H9 (cell line): ENCODE measurements around the gene FAM210B. TPM values are rescaled to one million over a fixed set of nuclear protein-coding genes. Genes with fewer than 3 reads are reported as not detected.

Experiments used
- DNase-seq: peaks from one replicate; pipeline ENCODE4 v3.0.0-alpha.2; 2017
- H2AFZ ChIP-seq: one replicate; pipeline ENCODE4 v1.6.1; 2013; ENCODE audit warnings: mild to moderate bottlenecking, low read length, control low read depth, moderate library complexity
- H2AK5ac ChIP-seq: 2 replicates; pipeline ENCODE4 v1.6.1; 2013; ENCODE audit warnings: low read length, control low read depth, mixed read lengths; ENCODE audit not compliant: insufficient read length
- H2BK120ac ChIP-seq: one replicate; pipeline ENCODE4 v1.6.1; 2013; ENCODE audit warnings: low read depth, mild to moderate bottlenecking, low read length, control low read depth, inconsistent platforms; ENCODE audit not compliant: poor library complexity, severe bottlenecking
- H2BK12ac ChIP-seq: 2 replicates; pipeline ENCODE4 v1.6.1; 2013; ENCODE audit warnings: low read length, control low read depth, mixed read lengths, low read depth; ENCODE audit not compliant: insufficient read length
- H2BK15ac ChIP-seq: 2 replicates; pipeline ENCODE4 v1.6.1; 2013; ENCODE audit warnings: low read depth, low read length, control low read depth
- H2BK20ac ChIP-seq: one replicate; pipeline ENCODE4 v1.6.1; 2013; ENCODE audit warnings: low read depth, mild to moderate bottlenecking, low read length, control low read depth, inconsistent platforms; ENCODE audit not compliant: poor library complexity, severe bottlenecking
- H2BK5ac ChIP-seq: 2 replicates; pipeline ENCODE4 v1.6.1; 2013; ENCODE audit warnings: low read length, control low read depth, mixed read lengths; ENCODE audit not compliant: insufficient read length
- H3K14ac ChIP-seq: 2 replicates; pipeline ENCODE4 v1.6.1; 2013; ENCODE audit warnings: low read length, control low read depth; ENCODE audit not compliant: insufficient read depth
- H3K18ac ChIP-seq: 2 replicates; pipeline ENCODE4 v1.6.1; 2013; ENCODE audit warnings: low read depth, mild to moderate bottlenecking, mixed read lengths, low read length, control low read depth; ENCODE audit not compliant: insufficient read length
- H3K23ac ChIP-seq: 2 replicates; pipeline ENCODE4 v1.6.1; 2013; ENCODE audit warnings: low read length, control low read depth, mixed read lengths, low read depth; ENCODE audit not compliant: insufficient read length
- H3K23me2 ChIP-seq: 2 replicates; pipeline ENCODE4 v1.6.1; 2013; ENCODE audit warnings: low read depth, mild to moderate bottlenecking, mixed read lengths, low read length, control low read depth; ENCODE audit not compliant: insufficient read length, poor library complexity, severe bottlenecking
- H3K27ac ChIP-seq: 2 replicates; pipeline ENCODE4 v1.5.1; 2013; ENCODE audit warnings: low read length, control low read depth, mixed read lengths, low read depth; ENCODE audit not compliant: insufficient read length
- H3K27me3 ChIP-seq: 2 replicates; pipeline ENCODE4 v1.6.1; 2013; ENCODE audit warnings: low read length, control low read depth, inconsistent platforms; ENCODE audit not compliant: insufficient read depth
- H3K4ac ChIP-seq: 2 replicates; pipeline ENCODE4 v1.6.1; 2013; ENCODE audit warnings: low read depth, mild to moderate bottlenecking, control low read depth, inconsistent platforms, low read length, moderate library complexity
- H3K4me1 ChIP-seq: 2 replicates; pipeline ENCODE4 v1.6.1; 2013; ENCODE audit warnings: low read length, control low read depth, inconsistent platforms; ENCODE audit not compliant: insufficient read depth
- H3K4me2 ChIP-seq: 2 replicates; pipeline ENCODE4 v1.6.1; 2013; ENCODE audit warnings: low read length, control low read depth, mixed read lengths; ENCODE audit not compliant: insufficient read length, insufficient read depth
- H3K56ac ChIP-seq: 2 replicates; pipeline ENCODE4 v1.6.1; 2013; ENCODE audit warnings: low read depth, mild to moderate bottlenecking, mixed read lengths, low read length, control low read depth; ENCODE audit not compliant: insufficient read length
- H3K79me1 ChIP-seq: 2 replicates; pipeline ENCODE4 v1.6.1; 2013; ENCODE audit warnings: low read depth, mild to moderate bottlenecking, moderate library complexity, low read length, control low read depth, inconsistent platforms; ENCODE audit not compliant: insufficient read depth, poor library complexity, severe bottlenecking
- H3K79me2 ChIP-seq: 2 replicates; pipeline ENCODE4 v1.6.1; 2013; ENCODE audit warnings: low read length, control low read depth, inconsistent platforms; ENCODE audit not compliant: insufficient read depth
- H3K9ac ChIP-seq: 2 replicates; pipeline ENCODE4 v1.6.1; 2013; ENCODE audit warnings: low read length, control low read depth, mixed read lengths; ENCODE audit not compliant: insufficient read length; ENCODE audit errors: extremely low read depth
- H3K9me3 ChIP-seq: one replicate; pipeline ENCODE4 v1.6.1; 2013; ENCODE audit warnings: low read depth, low read length, inconsistent platforms; ENCODE audit not compliant: control insufficient read depth
- H3T11ph ChIP-seq: one replicate; pipeline ENCODE4 v1.6.1; 2013; ENCODE audit warnings: mild to moderate bottlenecking, low read length, control low read depth, inconsistent platforms
- H4K20me1 ChIP-seq: one replicate; pipeline ENCODE4 v1.6.1; 2013; ENCODE audit not compliant: control insufficient read depth, insufficient read length, insufficient read depth
- H4K5ac ChIP-seq: 2 replicates; pipeline ENCODE4 v1.6.1; 2013; ENCODE audit warnings: low read depth, mild to moderate bottlenecking, mixed read lengths, low read length, control low read depth; ENCODE audit not compliant: insufficient read length
- H4K8ac ChIP-seq: replicated peaks from 2 replicates; pipeline ENCODE4 v1.6.1; 2013; ENCODE audit warnings: low read length, control low read depth, mixed read lengths, low read depth; ENCODE audit not compliant: insufficient read length
- H4K91ac ChIP-seq: 2 replicates; pipeline ENCODE4 v1.6.1; 2013; ENCODE audit warnings: low read depth, mild to moderate bottlenecking, moderate library complexity, mixed read lengths, low read length, control low read depth; ENCODE audit not compliant: insufficient read length
- H3K27ac Mint-ChIP-seq, 3 experiments: 2 replicates in 2 of 3; 3 replicates in 1 of 3; pipeline ENCODE4 v1.8.0; 2020 to 2021; ENCODE audit warnings: mixed read lengths in 3 of 3, mild to moderate bottlenecking in 1 of 3, moderate library complexity in 1 of 3
- H3K27me3 Mint-ChIP-seq: 2 replicates; pipeline ENCODE4 v1.8.0; 2021; ENCODE audit warnings: low read depth, mild to moderate bottlenecking, moderate library complexity, mixed read lengths
- H3K36me3 Mint-ChIP-seq, 3 experiments: 2 replicates in 2 of 3; 3 replicates in 1 of 3; pipeline ENCODE4 v1.8.0; 2020 to 2021; ENCODE audit warnings: low read depth in 3 of 3, mixed read lengths in 3 of 3; ENCODE audit not compliant: insufficient read depth in 1 of 3
- H3K4me1 Mint-ChIP-seq, 2 experiments: 2 replicates each; pipeline ENCODE4 v1.8.0; 2020; ENCODE audit warnings: mixed read lengths in 2 of 2
- H3K4me3 Mint-ChIP-seq, 2 experiments: 2 replicates in 1 of 2; 3 replicates in 1 of 2; pipeline ENCODE4 v1.8.0; 2020 to 2021; ENCODE audit warnings: mild to moderate bottlenecking in 2 of 2, mixed read lengths in 2 of 2, moderate library complexity in 1 of 2
- H3K9me3 Mint-ChIP-seq, 2 experiments: 2 replicates in 1 of 2; 3 replicates in 1 of 2; pipeline ENCODE4 v1.8.0; 2020; ENCODE audit warnings: mild to moderate bottlenecking in 2 of 2, mixed read lengths in 2 of 2, moderate library complexity in 1 of 2
- WGBS: extraction: QIAGEN DNeasy Blood & Tissue Kit; methylation state at CpG from one replicate; pipeline ENCODE4 v1.1.7; 2013; ENCODE audit warnings: missing lambda C conversion rate, low lambda C conversion rate, mixed read lengths; ENCODE audit not compliant: insufficient read length; ENCODE audit errors: extremely low coverage; 5-methylcytosine and 5-hydroxymethylcytosine counted together
- total RNA-seq: library from RNA; stranded (reverse); gene quantifications from 2 replicates; pipeline ENCODE4 v1.2.1, GENCODE V29; 2021
- TF ChIP-seq, protein P1 (sequence below): fragments of 200-600 bp; sonication (generic); conservative IDR thresholded peaks from 3 replicates; pipeline ENCODE4 v1.8.0; 2021; ENCODE audit warnings: antibody characterized with exemption, mild to moderate bottlenecking

FAM210B gene
- total RNA-seq, 1 experiment from 2014 or later: 24.2 TPM

DNA sequence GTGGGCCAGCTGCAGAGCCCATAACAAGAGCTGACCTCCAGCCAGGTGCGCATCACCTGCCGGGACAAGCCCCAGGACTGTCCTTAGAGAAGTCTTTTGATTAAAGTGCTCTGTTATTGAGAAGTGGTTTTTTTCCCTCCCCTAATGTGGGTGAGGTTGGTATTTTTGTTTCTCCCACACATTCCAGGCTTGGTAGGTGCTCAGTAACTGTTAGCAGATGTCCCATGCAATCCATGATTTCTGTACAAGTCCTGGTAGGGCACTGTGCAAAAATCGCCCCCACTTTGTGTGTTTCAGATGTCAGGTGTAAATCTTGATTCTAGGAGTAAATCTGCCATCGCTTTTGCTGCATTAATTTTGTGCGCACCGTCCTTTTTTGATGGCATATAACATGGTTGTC is 4.7 kb downstream of the FAM210B start:
- Mint-ChIP-seq H3K27me3 (no peaks in the 10 kb centered on the region; the same call in 1 of the 2 replicates), H3K36me3 (peaks cover 0 to 21% (median 0%) of the 10 kb centered on the region in 3 experiments; a peak in 3 of 7 replicates), H3K4me1 (peaks cover 19% of the 10 kb centered on the region in 2 experiments), H3K4me3 (no peak overlapping the region), H3K9me3 (no peaks in the 10 kb centered on the region), H3K27ac (no peak overlapping the region)
- Histone ChIP-seq H2AK5ac (no peak overlapping the region), H2BK5ac (no peak overlapping the region), H2BK20ac (no peak overlapping the region), H3T11ph (no peak overlapping the region), H2BK120ac (no peak overlapping the region), H4K8ac (no peak overlapping the region), H3K27ac (no peak overlapping the region), H4K5ac (no peak overlapping the region), H3K18ac (no peak overlapping the region), H3K4me1 (no peaks in the 10 kb centered on the region), H3K23me2 (peaks cover 11% of the 10 kb centered on the region), H3K23ac (no peak overlapping the region), H4K91ac (no peak overlapping the region), H3K56ac (no peak overlapping the region), H3K79me1 (no peaks in the 10 kb centered on the region), H3K4ac (no peak overlapping the region), H2BK15ac (no peak overlapping the region), H3K4me2 (no peak overlapping the region), H3K79me2 (no peaks in the 10 kb centered on the region), H3K27me3 (no peaks in the 10 kb centered on the region), H3K9ac (no peak overlapping the region), H4K20me1 (no peaks in the 10 kb centered on the region), H3K9me3 (no peaks in the 10 kb centered on the region), H3K14ac (no peak overlapping the region), H2AFZ (no peak overlapping the region), H2BK12ac (no peak overlapping the region)
- TF ChIP-seq, protein P1, sequence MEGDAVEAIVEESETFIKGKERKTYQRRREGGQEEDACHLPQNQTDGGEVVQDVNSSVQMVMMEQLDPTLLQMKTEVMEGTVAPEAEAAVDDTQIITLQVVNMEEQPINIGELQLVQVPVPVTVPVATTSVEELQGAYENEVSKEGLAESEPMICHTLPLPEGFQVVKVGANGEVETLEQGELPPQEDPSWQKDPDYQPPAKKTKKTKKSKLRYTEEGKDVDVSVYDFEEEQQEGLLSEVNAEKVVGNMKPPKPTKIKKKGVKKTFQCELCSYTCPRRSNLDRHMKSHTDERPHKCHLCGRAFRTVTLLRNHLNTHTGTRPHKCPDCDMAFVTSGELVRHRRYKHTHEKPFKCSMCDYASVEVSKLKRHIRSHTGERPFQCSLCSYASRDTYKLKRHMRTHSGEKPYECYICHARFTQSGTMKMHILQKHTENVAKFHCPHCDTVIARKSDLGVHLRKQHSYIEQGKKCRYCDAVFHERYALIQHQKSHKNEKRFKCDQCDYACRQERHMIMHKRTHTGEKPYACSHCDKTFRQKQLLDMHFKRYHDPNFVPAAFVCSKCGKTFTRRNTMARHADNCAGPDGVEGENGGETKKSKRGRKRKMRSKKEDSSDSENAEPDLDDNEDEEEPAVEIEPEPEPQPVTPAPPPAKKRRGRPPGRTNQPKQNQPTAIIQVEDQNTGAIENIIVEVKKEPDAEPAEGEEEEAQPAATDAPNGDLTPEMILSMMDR: no peak
- no CpG with 5 or more reads among the region's 6 CpGs for WGBS
- no peak for DNase-seq
